ENCODE data around the gene FUT1. TPM values are rescaled to one million over a fixed set of nuclear protein-coding genes. Genes with fewer than 3 reads are reported as not detected.

The FUT1 gene
- total and polyA plus RNA-seq, 2 of the 8 experiments (the other 6 are each of a cell fraction or from before 2014, with no cell fraction given), result 7.4 to 12.9 TPM

DNA sequence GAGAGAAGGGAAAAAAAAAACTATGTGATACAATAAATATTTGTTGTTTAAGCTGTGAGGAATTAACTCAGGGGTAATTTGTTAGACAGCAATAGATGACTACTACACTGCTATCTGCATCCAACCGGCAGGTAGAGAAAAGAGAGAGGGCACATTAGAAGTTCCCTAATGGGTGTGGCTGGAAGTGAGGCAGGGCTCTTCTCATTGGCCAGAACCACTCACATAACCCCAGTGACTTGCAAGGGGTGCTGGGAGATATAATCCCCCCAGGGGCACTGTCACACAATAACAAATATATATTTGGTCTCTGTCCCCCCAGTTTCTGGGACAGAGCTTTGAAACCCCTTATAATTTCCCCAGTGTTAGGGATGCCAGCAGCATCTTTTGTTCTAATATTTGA lies 27.2 kb upstream of the FUT1 start:
- Histone ChIP-seq H3K79me1 (ENCODE audit: low read depth, low read length) (no peaks in the 10 kb centered on the region), H4K20me1 (replicated peaks in 1 of 2; ENCODE audit: control insufficient read depth in 1 of 2, insufficient read depth in 2 of 2, low read length in 2 of 2) (no peaks in the 10 kb centered on the region), H2BK12ac (ENCODE audit: low read depth, low read length) (no peak overlapping the region), H2BK20ac (ENCODE audit: low read length) (no peak overlapping the region), H3K79me2 (ENCODE audit: control insufficient read depth in 1 of 2, insufficient read depth in 2 of 2, low read length in 2 of 2) (no peaks in the 10 kb centered on the region), H3K27ac (ENCODE audit: low read depth, low read length) (no peak overlapping the region), H3K4me1 (replicated peaks in 1 of 4; ENCODE audit: control insufficient read depth in 3 of 4, insufficient read depth in 4 of 4, low read length in 3 of 4) (no peaks in the 10 kb centered on the region), H2BK15ac (ENCODE audit: low read length) (no peak overlapping the region), H4K91ac (replicated peaks; ENCODE audit: insufficient read length, low read length) (no peak overlapping the region), H3K23ac (ENCODE audit: insufficient read length) (no peak overlapping the region), H3K4me2 (ENCODE audit: insufficient read depth in 1 of 2, low read depth in 2 of 2, low read length in 2 of 2) (no peak overlapping the region), H3K27me3 (replicated peaks in 1 of 4; ENCODE audit: control insufficient read depth in 3 of 4, extremely low read depth in 1 of 4, insufficient read depth in 3 of 4, low read length in 3 of 4) (peaks cover 0 to 3% (median 0%) of the 10 kb centered on the region in 4 experiments; a peak in 3 of 7 replicates), H4K8ac (ENCODE audit: extremely low read depth, insufficient read depth, low read length) (no peak overlapping the region), H2AK5ac (ENCODE audit: low read depth, low read length) (no peak overlapping the region), H3K14ac (ENCODE audit: insufficient read length) (no peak overlapping the region), H3K9ac (replicated peaks in 1 of 4; ENCODE audit: extremely low read depth in 1 of 4, low read depth in 3 of 4, low read length in 3 of 4) (no peak overlapping the region), H3K4me3 (ENCODE audit: extremely low read depth in 1 of 4, insufficient read depth in 2 of 4, low read depth in 3 of 4, low read length in 4 of 4) (no peak overlapping the region), H2BK120ac (replicated peaks; ENCODE audit: low read depth, low read length) (no peak overlapping the region), H3K36me3 (ENCODE audit: control insufficient read depth in 2 of 4, insufficient read depth in 4 of 4, low read length in 3 of 4) (no peaks in the 10 kb centered on the region), H2AFZ (ENCODE audit: low read length) (no peak overlapping the region), H3K56ac (replicated peaks; ENCODE audit: insufficient read length, low read depth, low read length) (no peak overlapping the region), H3K9me3 (ENCODE audit: insufficient read depth in 2 of 2, low read depth in 1 of 2, low read length in 1 of 2) (no peaks in the 10 kb centered on the region), H2BK5ac (ENCODE audit: low read depth, low read length) (no peak overlapping the region), H3K18ac (ENCODE audit: extremely low read depth, low read length) (no peak overlapping the region), H3K23me2 (ENCODE audit: low read depth, low read length) (0 out of 2 replicates have a peak, but pooled peaks cover 2% of the 10 kb centered on the region), H4K5ac (ENCODE audit: insufficient read length, low read depth, low read length) (no peak overlapping the region), H3K4ac (replicated peaks; ENCODE audit: insufficient read length, low read depth, low read length) (no peak overlapping the region)
- POLR2A ChIA-PET (ENCODE audit: partially characterized antibody), result interaction anchor here (0.7 to 2.5 kb wide), 4 partner anchors 10 to 26 kb away, joined by 3 to 11 read pairs (median 6); partner anchors contain the start of gene FGF21
- DNase-seq (ENCODE audit: low read depth in 1 of 2, low spot score in 2 of 2) (no peak), FAIRE-seq (no peak)
- TF ChIP-seq CEBPB (IDR thresholded peaks at IDR 0.05; ENCODE audit: low read depth, low read length), result no peak
- TF ChIP-seq CTBP2 (IDR thresholded peaks at IDR 0.05; ENCODE audit: borderline replicate concordance, insufficient read depth, insufficient read length, low read length), result no peak
- no peak for TF ChIP-seq SAP30 (IDR thresholded peaks at IDR 0.05; ENCODE audit: insufficient read depth, insufficient replicate concordance, low read length)
- no peak for TF ChIP-seq SP1 (IDR thresholded peaks at IDR 0.05; ENCODE audit: low read depth, low read length)
- no peak for TF ChIP-seq CBX5 (IDR thresholded peaks at IDR 0.05; ENCODE audit: low read depth, low read length)
- TF ChIP-seq NANOG (IDR thresholded peaks at IDR 0.05; ENCODE audit: insufficient read depth, low read depth, low read length, poor library complexity, severe bottlenecking), result no peak
- no peak for TF ChIP-seq SIN3A (conservative IDR thresholded peaks at IDR 0.05 in 1 of 2, IDR thresholded peaks at IDR 0.05 in 1 of 2; ENCODE audit: low read depth in 1 of 2, low read length in 2 of 2)
- TF ChIP-seq TCF12 (IDR thresholded peaks at IDR 0.05; ENCODE audit: low read depth, low read length), result no peak
- no peak for TF ChIP-seq BACH1 (IDR thresholded peaks at IDR 0.05; ENCODE audit: low read length)
- TF ChIP-seq SP4 (IDR thresholded peaks at IDR 0.05; ENCODE audit: low read length), result no peak
- TF ChIP-seq RNF2 (IDR thresholded peaks at IDR 0.05; ENCODE audit: borderline replicate concordance, low read depth, low read length, missing control alignments, poor library complexity, severe bottlenecking), result no peak
- TF ChIP-seq EZH2 (IDR thresholded peaks at IDR 0.05; ENCODE audit: low read depth, low read length, severe bottlenecking), result no peak
- CTCF ChIA-PET (ENCODE audit: partially characterized antibody), result interaction anchor here (0.6 to 1.2 kb wide), 3 partner anchors 11 to 199 kb away, joined by 3 to 5 read pairs (median 3); no protein-coding TSS in a partner anchor
- WGBS, 2 experiments (ENCODE audit: extremely low coverage in 1 of 2, insufficient coverage in 1 of 2, insufficient read length in 1 of 2, insufficient replicate concordance in 2 of 2, low coverage in 1 of 2, low lambda C conversion rate in 2 of 2, missing lambda C conversion rate in 1 of 2), result 71% methylated on average over 1 of the region's 1 CpG; no CpG with 5 or more reads in 1 of the 2 experiments

All from H1 (cell line).